HG02610 (cell line): ENCODE results near the gene HES5.
"Not testable (repeated sequence)": the region's sequence is repeated elsewhere in the genome, so short reads cannot be mapped to it uniquely, and the experiment has no call there.

Experiments
- ATAC-seq: cut with Tn5 transposase; IDR thresholded peaks from one replicate; pipeline ENCODE4 v1.9.1; 2021; ENCODE audit warnings: mild to moderate bottlenecking, moderate library complexity; ENCODE audit not compliant: unreplicated experiment

The HES5 gene, protein sequence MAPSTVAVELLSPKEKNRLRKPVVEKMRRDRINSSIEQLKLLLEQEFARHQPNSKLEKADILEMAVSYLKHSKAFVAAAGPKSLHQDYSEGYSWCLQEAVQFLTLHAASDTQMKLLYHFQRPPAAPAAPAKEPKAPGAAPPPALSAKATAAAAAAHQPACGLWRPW

DNA sequence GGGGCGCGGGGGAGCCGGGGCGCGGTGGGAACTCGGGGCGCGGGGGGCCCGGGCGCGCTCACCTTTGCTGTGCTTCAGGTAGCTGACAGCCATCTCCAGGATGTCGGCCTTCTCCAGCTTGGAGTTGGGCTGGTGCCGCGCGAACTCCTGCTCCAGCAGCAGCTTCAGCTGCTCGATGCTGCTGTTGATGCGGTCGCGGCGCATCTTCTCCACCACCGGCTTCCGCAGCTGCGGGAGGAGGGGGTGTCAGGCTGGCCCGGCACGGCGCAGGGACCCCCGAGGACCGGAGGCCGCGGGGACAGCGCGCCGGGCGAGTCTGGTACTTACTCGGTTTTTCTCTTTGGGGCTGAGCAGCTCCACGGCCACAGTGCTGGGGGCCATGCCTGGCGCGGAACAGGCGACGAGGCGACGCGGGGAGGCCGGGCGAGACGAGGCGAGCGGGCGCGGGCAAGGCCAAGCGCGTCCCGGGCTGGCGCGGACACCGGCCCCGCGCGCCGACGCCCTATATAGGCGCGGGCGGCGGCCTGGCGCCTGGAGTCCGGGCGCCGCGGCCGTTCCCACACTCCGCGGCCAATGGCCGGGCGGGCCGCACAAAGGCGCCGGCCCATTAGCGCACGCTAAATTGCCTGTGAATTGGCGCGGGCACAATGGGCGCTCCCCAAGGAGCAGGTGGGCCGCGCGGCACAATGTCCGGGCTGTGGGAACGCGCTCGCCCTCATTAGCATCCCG, at the start of gene HES5:
Gene HES5 (minus strand): TSS at position 480 of the 729 bp plus-strand sequence. CDS start 99 bp downstream, at position 381.
- no peak for ATAC-seq

DNA sequence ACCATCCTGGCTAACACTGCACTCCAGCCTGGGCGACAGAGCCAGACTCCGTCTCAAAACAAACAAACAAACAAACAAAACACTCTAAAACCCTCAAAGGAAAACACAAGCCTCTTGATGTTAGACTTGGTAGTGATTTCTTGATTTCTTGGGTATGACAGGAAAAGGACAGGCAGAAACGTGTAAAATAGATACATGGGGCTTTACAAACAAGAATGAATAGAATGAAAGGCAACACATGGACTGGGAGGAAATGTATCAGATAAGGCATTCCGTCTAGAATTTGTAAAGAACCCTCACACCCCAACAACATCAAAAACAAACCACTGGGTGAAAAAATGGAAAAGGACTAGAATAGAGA, 48.7 kb upstream of the HES5 start:
- no peak for ATAC-seq

DNA sequence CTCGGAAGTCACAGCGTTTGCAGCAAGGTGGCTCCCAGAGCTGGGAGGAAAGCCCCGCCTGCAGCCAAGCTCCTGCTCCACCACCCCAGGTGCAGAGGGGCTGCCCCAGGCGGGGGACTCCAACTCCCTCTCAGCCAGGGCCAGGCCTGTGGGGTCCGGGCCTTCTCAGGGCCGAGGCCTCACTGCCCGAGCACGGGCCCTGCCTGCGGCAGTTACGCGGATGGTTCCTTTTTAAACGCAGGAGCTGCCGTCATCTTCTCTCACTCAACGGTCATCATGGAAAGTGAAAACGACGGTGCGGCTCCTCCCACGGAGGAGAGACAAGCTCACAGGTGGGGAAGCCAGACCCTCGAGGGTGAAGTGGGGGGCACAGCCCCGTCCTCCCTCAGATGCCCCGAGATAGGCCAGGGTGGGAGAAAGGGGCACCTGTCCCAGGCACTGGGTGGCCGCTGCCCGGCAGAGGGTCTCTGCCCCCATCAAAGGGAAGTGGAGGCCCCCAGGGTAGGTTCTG, 47.6 kb upstream of the HES5 start:
- peak; percentile 40 for ATAC-seq

DNA sequence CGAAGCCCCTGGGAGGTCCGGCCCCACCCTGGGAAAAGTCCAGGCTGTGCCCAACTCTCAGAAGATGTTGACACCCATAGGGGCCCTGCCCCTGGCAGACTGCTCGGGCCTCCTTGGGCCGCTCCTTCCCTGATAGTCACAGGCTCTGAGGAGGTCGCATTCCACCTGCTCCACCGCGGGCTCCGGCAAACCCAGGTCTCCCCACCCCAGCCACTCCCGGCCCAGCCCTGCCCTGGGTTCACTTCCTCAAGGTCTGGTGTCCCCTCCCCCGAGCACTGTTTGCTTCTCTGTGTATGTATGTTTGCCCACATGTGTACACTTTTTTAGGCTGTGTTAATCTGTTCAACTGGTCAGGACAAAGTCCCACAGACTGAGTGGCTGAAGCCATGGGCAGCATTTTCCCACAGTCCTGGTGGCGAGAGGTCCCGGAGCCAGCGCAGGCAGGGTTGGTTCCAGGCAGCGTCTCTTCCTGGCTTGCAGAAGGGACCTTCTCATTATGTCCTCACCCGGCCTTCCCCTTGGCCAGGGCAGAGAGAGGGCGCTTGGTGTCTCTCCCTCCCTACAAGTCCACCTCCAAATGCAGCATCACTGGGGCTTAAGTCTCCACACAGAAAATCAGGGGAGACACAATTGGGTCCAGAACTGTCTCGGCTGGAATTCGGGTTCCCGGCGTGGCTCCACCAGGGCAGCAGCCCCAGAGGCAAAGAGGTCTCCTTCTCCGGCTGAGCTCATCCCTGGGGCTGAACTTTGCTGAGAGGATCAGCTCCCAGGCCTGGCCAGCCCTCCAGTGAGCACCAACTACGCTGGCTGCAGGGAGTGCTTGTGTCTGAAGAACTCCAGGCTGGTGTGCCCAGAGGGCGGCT, 46.0 kb upstream of the HES5 start:
- no peak for ATAC-seq

DNA sequence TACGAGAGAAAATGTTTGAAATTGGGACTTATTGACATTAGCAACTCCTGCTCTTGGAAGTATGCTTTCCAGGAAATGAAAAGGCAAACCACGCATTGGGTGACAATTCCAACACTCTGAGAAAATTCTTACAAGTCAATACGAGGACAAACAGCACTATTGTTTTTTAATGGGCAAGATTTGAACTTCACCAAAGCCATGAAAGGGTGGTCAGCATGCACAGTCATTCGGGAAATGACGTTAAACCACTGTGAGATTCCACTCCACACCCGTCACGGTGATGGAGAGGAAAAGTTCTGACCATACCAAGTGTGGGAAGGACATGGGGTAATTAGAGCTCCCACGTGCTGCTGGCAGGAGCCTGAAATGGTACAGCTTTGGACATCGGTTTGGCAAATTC, 44.3 kb upstream of the HES5 start:
- ATAC-seq: no peak

DNA sequence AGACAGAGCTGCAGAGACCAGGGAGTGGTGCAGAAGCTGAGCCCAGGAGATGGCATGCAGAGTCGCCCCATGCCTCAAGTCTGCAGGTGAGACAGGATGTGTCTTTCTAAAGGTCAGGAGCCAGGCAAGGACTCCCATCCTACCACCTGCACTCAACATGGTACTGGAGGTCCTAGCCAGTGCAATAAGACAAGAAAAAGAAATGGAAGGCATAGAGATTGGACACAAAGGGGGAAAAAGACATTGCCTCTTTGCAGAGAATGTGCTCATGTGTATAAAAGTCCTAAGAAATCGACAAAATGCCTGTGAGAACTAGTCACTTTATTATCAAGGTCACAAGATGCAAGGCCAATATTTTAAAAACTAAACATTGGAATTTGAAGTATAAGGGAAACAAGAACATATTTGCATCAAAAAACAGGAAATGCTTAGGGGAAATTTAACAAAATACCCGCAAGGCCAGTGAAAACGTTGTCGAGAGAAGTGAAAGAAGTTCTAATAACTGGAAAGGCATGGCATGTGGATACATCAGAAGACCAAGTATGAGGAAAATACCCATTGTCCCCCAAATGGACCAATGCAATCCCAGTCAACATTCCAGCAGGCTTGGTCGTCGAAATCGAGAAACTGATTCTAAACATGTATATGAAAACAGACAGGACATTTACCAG, 43.3 kb upstream of the HES5 start:
- no peak for ATAC-seq

DNA sequence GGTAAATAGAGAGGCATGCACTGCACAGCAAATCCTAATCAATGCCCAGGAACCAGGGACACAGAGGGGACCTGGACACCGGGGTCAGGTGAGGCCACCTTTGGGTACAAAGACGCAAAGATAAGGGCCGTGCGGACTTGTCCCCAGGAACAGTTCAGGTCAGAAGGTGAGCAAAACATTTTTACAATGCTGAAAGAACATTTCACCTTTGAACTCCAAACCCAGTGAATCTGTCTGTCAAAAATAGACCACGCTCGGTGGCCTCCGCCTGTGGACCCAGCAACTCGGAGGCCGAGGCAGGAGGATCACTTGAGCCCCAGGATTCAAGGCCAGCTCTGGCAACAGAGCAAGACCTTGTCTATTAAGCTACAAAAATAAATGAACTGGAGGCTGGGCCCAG, 41.3 kb upstream of the HES5 start:
- no peak for ATAC-seq

DNA sequence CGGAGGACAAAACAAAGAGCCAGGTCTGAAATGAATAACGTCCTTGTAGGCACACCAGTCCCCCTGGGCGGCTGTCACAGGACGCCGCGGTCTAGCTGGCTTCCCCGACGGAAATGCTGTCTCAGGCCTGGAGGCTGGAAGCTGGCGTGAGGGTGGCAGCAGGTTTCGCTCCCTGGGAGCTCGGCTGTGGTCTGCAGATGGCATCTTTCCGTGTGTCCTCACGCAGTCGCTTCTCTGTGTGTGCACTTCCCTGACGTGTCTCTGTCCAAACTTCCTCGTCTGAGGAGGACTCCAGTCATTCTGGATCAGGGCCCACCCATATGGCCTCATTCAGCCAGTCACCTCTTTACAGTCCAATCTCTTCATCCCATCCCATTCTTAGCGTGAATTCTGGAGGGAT, 40.3 kb upstream of the HES5 start:
- no peak for ATAC-seq

DNA sequence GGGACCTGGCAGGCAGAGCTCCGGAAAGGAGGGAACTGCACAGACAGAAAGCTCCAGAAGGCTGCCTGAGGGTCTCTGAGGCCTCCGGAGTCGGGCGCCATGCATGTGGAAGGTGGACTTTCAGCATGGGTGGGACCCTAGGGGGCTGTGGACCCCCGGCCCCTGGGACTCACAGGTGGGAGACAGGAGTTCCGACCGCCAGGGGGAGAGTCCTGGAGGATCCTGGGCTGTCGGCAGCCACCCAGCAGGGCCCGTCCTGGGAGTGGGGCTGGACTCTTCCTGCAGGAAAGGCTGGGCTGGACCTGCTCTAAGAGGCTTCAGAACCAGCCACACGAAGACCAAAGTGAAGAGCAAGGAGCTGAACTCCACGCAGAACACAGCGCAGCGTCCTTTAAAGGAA, 39.6 kb upstream of the HES5 start:
- not testable (repeated sequence) for ATAC-seq

DNA sequence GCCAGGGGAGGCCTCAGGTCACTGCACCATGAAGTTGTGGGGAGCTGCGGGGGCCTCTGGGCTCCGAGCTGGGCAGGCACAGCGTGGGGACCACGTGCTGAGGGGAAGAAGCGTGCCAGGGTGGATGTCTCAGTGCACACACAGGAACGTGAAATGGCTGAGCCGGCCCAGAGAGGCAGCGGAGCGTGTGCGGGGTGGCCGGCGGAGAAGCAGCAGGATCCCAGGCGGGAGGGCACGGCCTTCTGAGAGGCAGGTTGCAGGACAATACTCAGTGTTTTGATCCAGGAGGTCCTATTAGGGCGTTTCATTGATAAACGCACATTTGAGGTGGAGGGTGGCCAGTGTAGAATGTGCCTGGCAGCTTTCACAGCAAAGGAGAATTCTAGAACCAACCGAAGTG, 39.0 kb upstream of the HES5 start:
- no peak for ATAC-seq

DNA sequence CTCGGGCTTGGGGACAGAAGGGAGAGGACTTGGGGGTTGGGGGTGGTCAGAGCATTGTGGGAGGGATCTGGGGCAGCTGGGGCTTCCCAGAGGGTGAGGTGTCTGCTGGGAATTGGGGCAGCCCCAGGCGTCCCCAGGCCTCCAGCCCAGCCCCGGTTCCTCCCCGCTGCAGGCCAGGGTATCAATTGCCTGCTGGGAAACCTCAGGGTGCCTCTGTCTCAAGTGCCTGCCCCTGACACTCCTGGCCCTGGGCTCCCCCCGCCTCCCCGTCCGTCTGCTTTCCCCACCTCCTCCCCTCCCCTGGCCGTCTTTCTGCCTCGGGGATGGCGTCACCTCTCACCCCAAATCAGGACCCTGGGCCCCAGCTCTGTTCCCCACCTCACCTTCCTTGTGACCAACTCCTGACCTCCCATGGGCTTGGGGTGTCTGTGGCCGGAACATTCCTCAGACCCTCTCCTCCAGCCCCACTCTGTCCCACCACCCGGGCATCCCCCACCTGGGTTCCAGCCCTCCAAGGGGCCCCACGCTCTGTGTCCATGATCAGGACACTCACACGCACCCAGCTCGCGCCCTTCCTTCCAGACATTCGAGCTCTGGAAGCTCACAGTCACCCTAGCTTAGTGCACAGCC, 38.2 kb upstream of the HES5 start:
- ATAC-seq: not testable (repeated sequence)

DNA sequence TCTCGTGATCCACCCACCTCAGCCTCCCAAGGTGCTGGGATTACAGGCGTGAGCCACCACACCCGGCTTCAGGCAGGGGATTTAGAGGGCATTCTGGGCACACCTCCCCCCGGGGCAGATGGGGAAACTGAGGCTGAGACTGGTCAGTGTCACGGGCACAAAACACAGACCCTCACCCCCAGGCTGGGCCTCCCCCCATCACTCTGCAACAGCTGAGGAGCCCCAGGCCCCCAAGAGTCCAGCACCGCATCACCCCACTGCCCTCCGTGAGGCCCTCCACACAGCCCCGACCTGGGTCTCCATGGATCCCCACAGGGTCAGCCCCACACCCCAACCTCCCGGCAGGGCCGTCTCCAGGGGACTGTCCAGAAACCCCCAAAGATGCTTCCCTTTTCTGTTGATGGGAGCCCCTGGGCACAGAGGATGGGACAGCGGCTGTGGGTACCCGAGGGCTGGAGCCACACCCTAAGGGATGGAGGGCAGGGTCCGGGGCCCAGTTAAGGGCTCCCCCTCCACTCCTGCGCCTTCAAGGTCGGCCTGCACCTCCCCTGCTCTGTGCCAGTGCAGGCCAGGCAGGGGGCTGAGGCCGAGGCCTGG, 37.1 kb upstream of the HES5 start:
- ATAC-seq: no peak

DNA sequence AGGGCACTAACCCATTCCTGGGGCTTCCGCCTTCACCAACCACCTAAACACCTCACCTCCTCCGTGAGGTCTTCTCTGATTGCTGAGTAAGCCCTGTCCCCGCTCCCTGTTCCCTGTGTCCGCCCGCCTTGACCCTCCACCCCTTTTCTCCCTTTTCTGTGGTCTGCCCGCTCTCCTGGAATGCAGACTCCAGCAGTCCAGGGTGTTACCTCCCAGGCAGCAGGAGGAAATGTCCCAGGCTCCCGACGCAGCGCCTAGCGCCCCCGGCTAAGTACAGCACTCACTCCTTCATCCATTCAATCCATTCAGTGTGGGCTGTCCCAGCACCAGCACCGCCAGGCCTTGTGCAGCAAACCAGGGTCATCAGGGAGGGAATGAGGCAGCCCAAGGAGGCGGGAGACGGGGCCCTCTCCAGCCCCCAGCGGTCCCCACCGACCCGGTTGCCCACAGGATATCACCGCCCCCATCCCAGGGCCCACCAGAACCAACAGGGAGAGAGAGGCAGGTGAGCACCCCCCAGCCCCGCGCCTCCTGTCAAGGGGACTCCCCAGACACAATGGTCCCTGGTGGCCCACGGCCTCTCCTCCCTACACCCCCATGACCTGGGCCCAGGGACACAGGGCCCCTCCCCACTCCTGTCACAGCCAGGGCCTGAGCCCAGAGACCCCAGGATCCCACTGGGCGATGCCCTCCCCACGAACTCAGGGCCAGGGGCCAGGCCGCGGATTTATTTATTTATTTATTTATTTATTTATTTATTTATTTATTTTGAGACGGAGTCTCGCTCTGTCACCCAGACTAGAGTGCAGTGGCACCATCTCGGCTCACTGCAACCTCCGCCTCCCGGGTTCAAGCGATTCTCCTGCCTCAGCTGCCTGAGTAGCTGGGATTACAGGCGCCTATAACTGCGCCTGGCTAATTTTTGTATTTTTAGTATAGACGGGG, 36.3 kb upstream of the HES5 start:
- no peak for ATAC-seq

DNA sequence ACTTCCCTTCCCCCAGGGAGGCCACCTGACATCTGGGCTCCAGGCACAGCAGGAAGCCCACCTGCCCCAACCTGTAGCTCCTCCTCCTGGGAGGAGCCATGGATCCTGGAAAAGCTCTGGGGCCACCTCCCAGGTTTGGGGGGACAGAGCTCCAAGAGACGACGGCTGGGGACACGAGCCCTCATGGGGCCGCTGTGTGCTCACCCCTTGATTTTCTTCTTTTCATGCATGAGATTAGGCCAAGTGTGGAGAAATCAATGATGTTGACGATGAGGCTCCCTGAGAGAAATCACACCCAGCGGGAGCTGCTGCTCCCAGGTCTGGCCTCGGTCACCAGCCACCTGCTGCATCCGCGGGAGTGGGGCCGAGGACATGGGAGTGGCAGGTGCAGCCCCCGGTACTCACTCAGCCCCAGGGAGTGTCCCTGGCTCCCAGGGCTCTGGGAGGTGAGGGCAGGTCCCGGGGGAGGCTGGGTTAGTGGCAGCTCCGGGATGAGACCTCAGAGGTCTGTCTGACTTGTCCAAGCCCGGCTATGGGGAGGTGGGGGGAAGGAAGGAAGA, 34.8 kb upstream of the HES5 start:
- ATAC-seq: no peak

DNA sequence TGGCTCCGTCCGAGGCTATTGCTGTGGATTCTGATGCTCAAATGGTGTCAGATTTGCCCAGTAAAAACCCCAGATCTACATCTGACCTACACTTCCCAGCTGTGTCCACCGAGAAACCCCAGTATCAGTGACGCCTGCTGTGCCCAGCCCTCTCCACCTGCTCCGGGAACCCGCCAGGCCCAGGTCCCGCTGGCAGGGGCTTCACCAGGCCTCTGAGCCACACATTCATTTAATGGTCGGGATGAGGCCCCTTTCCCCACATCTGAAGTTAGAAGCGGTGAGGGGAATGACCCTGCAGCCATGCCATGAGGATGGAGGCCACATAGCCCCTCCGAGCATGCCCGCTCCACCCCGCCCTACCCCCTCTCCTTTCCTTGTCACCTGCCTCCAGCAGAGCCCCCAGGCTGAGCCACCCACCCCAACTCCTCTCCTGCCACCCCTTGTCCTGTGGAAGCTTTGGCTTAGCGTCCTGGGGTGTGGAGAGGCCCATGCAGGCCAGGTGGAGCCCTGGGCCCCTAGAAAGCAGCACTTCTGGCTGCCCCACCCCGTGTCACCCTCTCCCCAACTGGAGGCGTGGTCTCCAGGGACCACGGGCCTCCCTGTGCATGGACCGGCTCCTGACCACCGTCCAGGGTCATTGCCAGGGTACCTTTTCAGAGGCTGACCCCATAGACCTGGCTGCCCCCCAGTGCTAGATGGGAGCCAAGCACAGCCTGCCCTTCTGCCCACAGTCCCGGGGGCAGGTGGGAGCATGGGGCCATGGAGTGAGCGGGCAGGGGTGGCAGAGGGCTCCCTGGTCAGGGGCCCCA, 34.1 kb upstream of the HES5 start:
- ATAC-seq: no peak

DNA sequence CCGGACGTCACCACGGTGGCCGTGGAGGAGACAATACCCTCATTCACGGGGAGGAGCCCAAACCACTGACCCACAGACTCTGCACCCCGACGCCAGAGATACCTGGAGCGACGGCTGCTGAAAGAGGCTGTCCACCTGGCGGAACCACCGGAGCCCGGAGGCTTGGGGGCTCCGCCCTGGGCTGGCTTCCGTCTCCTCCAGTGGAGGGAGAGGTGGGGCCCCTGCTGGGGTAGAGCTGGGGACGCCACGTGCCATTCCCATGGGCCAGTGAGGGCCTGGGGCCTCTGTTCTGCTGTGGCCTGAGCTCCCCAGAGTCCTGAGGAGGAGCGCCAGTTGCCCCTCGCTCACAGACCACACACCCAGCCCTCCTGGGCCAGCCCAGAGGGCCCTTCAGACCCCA, 33.1 kb upstream of the HES5 start:
- ATAC-seq: no peak

DNA sequence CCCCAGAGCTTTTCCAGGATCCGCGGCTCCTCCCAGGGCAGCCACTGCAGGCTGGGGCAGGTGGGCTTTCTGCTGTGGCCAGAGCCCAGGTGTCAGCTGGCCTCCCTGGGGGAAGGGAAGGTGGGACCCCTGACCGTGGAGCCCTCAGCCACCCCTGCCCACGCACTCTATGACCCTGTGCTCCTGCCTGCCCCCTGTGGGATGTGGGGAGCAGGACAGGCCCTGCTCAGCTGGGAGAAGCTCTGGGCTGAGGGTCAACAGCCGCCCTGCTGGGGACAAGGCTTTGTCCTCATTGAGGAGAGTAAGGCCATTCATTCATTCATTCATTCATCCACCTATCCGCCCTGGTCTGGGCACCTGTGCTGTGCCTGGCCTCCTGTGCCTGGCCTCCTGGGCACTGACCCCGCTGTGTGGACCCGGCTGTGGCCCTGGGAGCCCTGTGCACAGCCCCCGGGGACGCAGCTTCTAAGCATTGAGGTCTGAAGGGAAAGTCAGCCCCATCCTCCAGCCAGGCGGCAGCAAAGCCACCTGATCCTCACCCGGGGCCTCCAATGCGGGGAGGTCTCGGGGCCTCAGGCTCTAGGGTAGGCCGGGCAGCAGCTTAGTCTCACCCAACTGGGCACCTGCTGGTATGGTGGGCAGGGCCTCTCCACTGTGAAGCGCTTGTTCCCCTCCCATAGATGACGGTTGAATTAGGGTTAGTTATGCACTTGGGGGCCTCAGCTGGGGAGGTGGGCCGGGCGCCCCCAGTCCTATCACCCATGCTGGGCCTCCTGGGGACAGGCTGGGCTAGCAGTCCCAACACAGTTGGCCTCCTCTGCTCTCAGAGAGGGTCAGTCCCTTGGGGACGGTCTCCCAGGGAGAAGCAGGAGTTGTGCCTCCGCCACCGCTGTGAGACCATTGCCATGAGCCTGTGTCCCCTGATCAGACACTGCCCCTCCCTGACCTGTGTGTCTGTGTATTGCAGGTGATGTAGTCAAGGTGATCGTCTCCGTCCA, 32.1 kb upstream of the HES5 start:
- no peak for ATAC-seq
